BJ (cell line): Measurements from ENCODE around the gene GADL1. TPM values are rescaled to one million over a fixed set of nuclear protein-coding genes. Genes with fewer than 3 reads are reported as not detected.

Experiments
- CTCF ChIA-PET: fragments of 350-600 bp; formaldehyde crosslinking; extraction: SDS; loops from one replicate; lab custom pipeline; 2021; ENCODE audit warnings: antibody characterized with exemption, inconsistent platforms; lab: Yijun Ruan, JAX
- POLR2A ChIA-PET: fragments of 300-600 bp; sonication (Branson Sonifier 250); formaldehyde crosslinking; extraction: SDS; loops from one replicate; lab custom pipeline; 2021; ENCODE audit warnings: antibody characterized with exemption; lab: Charles Lee
- DNase-seq: peaks from one replicate; pipeline ENCODE4 v3.0.0-alpha.2; 2011; ENCODE audit warnings: low read depth
- H3K27me3 ChIP-seq: 2 replicates; pipeline ENCODE4 v1.6.0; 2011; ENCODE audit warnings: low read length; ENCODE audit not compliant: control insufficient read depth, insufficient read depth
- H3K36me3 ChIP-seq: 2 replicates; pipeline ENCODE4 v1.5.1; 2011; ENCODE audit warnings: low read length; ENCODE audit not compliant: control insufficient read depth, insufficient read depth
- H3K4me3 ChIP-seq: 2 replicates; pipeline ENCODE4 v1.5.1; 2011; ENCODE audit warnings: low read depth, mild to moderate bottlenecking, control low read depth, low read length
- CTCF ChIP-seq: IDR thresholded peaks from 2 replicates; pipeline ENCODE4 v1.5.1; 2011; ENCODE audit warnings: low read depth, mild to moderate bottlenecking, control low read depth, inconsistent platforms, low read length, moderate library complexity; ENCODE audit not compliant: insufficient read depth
- polyA plus RNA-seq: library from polyadenylated mRNA; depleted of rRNA; stranded (reverse); fragments of >200 nt; gene quantifications from 2 replicates; pipeline ENCODE4 v1.2.3, GENCODE V29; 2011

GADL1 gene
- polyA plus RNA-seq, 1 experiment, result not detected

- DNase-seq, result no peak
- Histone ChIP-seq H3K4me3 (no peak overlapping the region), H3K27me3 (no peaks in the 10 kb centered on the region), H3K36me3 (no peaks in the 10 kb centered on the region)
- no peak for TF ChIP-seq CTCF
- ChIA-PET POLR2A (no interaction called here), CTCF (interaction anchor here (2.5 to 2.9 kb wide), 2 partner anchors 9 kb away, joined by 8 to 23 read pairs; no protein-coding TSS in a partner anchor)
Observed at GRCh38 chr3:30760737-30761136, 133.7 kb downstream of the GADL1 start.

- TF ChIP-seq CTCF, result no peak
- no peak for DNase-seq
- ChIA-PET CTCF (interaction anchor here (1.5 to 2.9 kb wide), 3 partner anchors 9 to 10 kb away, joined by 3 to 23 read pairs (median 8); no protein-coding TSS in a partner anchor), POLR2A (no interaction called here)
- no peak overlapping the region for H3K4me3 ChIP-seq
- no peaks in the 10 kb centered on the region for H3K27me3 ChIP-seq
- no peaks in the 10 kb centered on the region for H3K36me3 ChIP-seq
Observed at GRCh38 chr3:30760040-30760695, 134.3 kb downstream of the GADL1 start.

GRCh38 chr3:30756218-30756617 is 138.2 kb downstream of the GADL1 start:
- POLR2A ChIA-PET, result no interaction called here
- no peak for TF ChIP-seq CTCF
- no peak for DNase-seq
- H3K27me3 ChIP-seq, result no peaks in the 10 kb centered on the region
- CTCF ChIA-PET, result interaction anchor here (4.5 kb wide), 1 partner anchor 13 kb away, joined by 32 read pairs; no protein-coding TSS in a partner anchor
- H3K4me3 ChIP-seq, result no peak overlapping the region
- H3K36me3 ChIP-seq, result no peaks in the 10 kb centered on the region

- POLR2A ChIA-PET, result no interaction called here
- no peak for DNase-seq
- Histone ChIP-seq H3K4me3 (no peak overlapping the region), H3K27me3 (no peaks in the 10 kb centered on the region), H3K36me3 (no peaks in the 10 kb centered on the region)
- no peak for TF ChIP-seq CTCF
- CTCF ChIA-PET, result interaction anchor here (0.6 to 4.5 kb wide), 4 partner anchors 15 to 820 kb away, joined by 3 to 32 read pairs (median 4); no protein-coding TSS in a partner anchor
Observed at GRCh38 chr3:30754426-30754825, 140.0 kb downstream of the GADL1 start.

GRCh38 chr3:30753766-30754165 is 140.7 kb downstream of the GADL1 start:
- no peaks in the 10 kb centered on the region for H3K27me3 ChIP-seq
- ChIA-PET POLR2A (no interaction called here), CTCF (interaction anchor here (4.5 kb wide), 1 partner anchor 16 kb away, joined by 32 read pairs; no protein-coding TSS in a partner anchor)
- no peak for TF ChIP-seq CTCF
- H3K36me3 ChIP-seq, result no peaks in the 10 kb centered on the region
- H3K4me3 ChIP-seq, result no peak overlapping the region
- DNase-seq, result no peak
